Kidney (tissue), 14 donors: ENCODE data around the gene JAML. TPM values are rescaled to one million over a fixed set of nuclear protein-coding genes. Genes with fewer than 3 reads are reported as not detected.
A peak's percentile ranks its signal among the peaks of the same experiment; 100 is the strongest.

Experiments
- DNase-seq, 5 donors: peaks; one replicate each; pipeline ENCODE4 v3.0.0-alpha.2; 2013 to 2020
- FAIRE-seq: peaks from 2 replicates; lab custom pipeline; 2012; peaks lifted over from hg19 to GRCh38; lab: Jason Lieb, UNC
- H3K27ac ChIP-seq, 2 donors: one replicate each; pipeline ENCODE4 v1.7.0; 2013; ENCODE audit warnings: low read depth in 2 of 2, low read length in 2 of 2, inconsistent platforms in 1 of 2
- H3K27me3 ChIP-seq: one replicate; pipeline ENCODE4 v1.7.1; 2013; ENCODE audit warnings: low read length, inconsistent platforms; ENCODE audit not compliant: control insufficient read depth, insufficient read depth
- H3K36me3 ChIP-seq, 3 donors: one replicate each; pipeline versions ENCODE4 v1.7.0 to v1.7.1; 2013; ENCODE audit warnings: low read length in 3 of 3, control low read depth in 1 of 3, inconsistent platforms in 1 of 3; ENCODE audit not compliant: insufficient read depth in 3 of 3, control insufficient read depth in 2 of 3
- H3K4me1 ChIP-seq, 3 donors: one replicate each; pipeline versions ENCODE4 v1.7.0 to v1.7.1; 2013; ENCODE audit warnings: low read length in 3 of 3, inconsistent platforms in 1 of 3, low read depth in 1 of 3; ENCODE audit not compliant: control insufficient read depth in 2 of 3, insufficient read depth in 2 of 3
- H3K4me3 ChIP-seq, 3 donors: one replicate each; pipeline versions ENCODE4 v1.7.0 to v1.8.1; 2013; ENCODE audit warnings: low read length in 3 of 3, control low read depth in 1 of 3, inconsistent platforms in 1 of 3
- H3K9ac ChIP-seq, 3 donors: one replicate each; pipeline versions ENCODE4 v1.7.0 to v1.7.1; 2013; ENCODE audit warnings: low read length in 3 of 3, control low read depth in 1 of 3, inconsistent platforms in 1 of 3
- H3K9me3 ChIP-seq, 3 donors: one replicate each; pipeline versions ENCODE4 v1.7.0 to v1.7.1; 2013; ENCODE audit warnings: low read length in 3 of 3, control low read depth in 1 of 3, inconsistent platforms in 1 of 3; ENCODE audit not compliant: control insufficient read depth in 2 of 3, insufficient read depth in 1 of 3
- CTCF ChIP-seq: IDR thresholded peaks from 3 replicates; pipeline ENCODE4 v1.5.1; 2012; ENCODE audit warnings: mild to moderate bottlenecking, moderate library complexity, borderline replicate concordance; ENCODE audit not compliant: insufficient read depth; ENCODE audit errors: extremely low read depth
- intact Hi-C: fragments of 100-400 bp; cut with DNase I; formaldehyde crosslinking; loops from one replicate; pipeline ENCODE4 v1.11.1; 2022
- polyA plus RNA-seq: library from polyadenylated mRNA; stranded (reverse); fragments of 350-450 nt; fragmentation: Illumina TruSeq; extraction: RNeasy Lipid Tissue Mini Kit (QIAGEN cat#74804); gene quantifications from one replicate; pipeline ENCODE4 v1.2.3, GENCODE V29; 2014; ENCODE audit warnings: low read depth, low replicate concordance; ENCODE audit not compliant: insufficient read depth
- total RNA-seq: library from RNA; stranded (reverse); fragmentation: NEBNext Ultra II Directional; extraction: Animal tissue kit (Norgen Biotek cat#: 25700); gene quantifications from one replicate; pipeline ENCODE4 v1.2.1, GENCODE V29; 2021
- donor health status: control.
- donor health status: control.
- donor health status: control.
- donor health status: control.
- donor health status: control.
- donor health status: DM: yes; HTN: yes; CAD: no.
- donor health status: Normal renal cell carcinoma (clear cell type).

JAML gene
- total and polyA plus RNA-seq, 2 donors from 2014 or later, result 2.5 to 17.1 TPM

- FAIRE-seq, result no peak
- Histone ChIP-seq H3K4me3 (no peak overlapping the region), H3K4me1 (no peaks in the 10 kb centered on the region), H3K27me3 (no peaks in the 10 kb centered on the region), H3K9me3 (no peaks in the 10 kb centered on the region), H3K27ac (no peak overlapping the region), H3K36me3 (no peaks in the 10 kb centered on the region), H3K9ac (no peak overlapping the region)
- no peak for TF ChIP-seq CTCF
- DNase-seq, result no peak
- intact Hi-C loops, result no loop called here
These were observed 54.6 kb downstream of the JAML start for GRCh38 chr11:118170231-118170630.

- Histone ChIP-seq H3K9ac (no peak overlapping the region), H3K27me3 (no peaks in the 10 kb centered on the region), H3K36me3 (no peaks in the 10 kb centered on the region), H3K9me3 (no peaks in the 10 kb centered on the region), H3K4me1 (no peaks in the 10 kb centered on the region), H3K4me3 (no peak overlapping the region), H3K27ac (no peak overlapping the region)
- intact Hi-C loops, result no loop called here
- DNase-seq, result peak in 1 of 5 donors; percentile 42
- no peak for FAIRE-seq
- no peak for TF ChIP-seq CTCF
These were observed 55.3 kb downstream of the JAML start for GRCh38 chr11:118169300-118170140.

- intact Hi-C loops, result no loop called here
These were observed 56.1 kb downstream of the JAML start for GRCh38 chr11:118168751-118169150.

More at GRCh38 chr11:118168751-118169150, 56.1 kb downstream of the JAML start:
- no peaks in the 10 kb centered on the region for H3K27me3 ChIP-seq
- H3K9me3 ChIP-seq, result no peaks in the 10 kb centered on the region
- H3K9ac ChIP-seq, result no peak overlapping the region
- DNase-seq (no peak), FAIRE-seq (no peak)
- H3K27ac ChIP-seq, result no peak overlapping the region
- TF ChIP-seq CTCF, result no peak
- H3K36me3 ChIP-seq, result no peaks in the 10 kb centered on the region
- no peak overlapping the region for H3K4me3 ChIP-seq
- no peaks in the 10 kb centered on the region for H3K4me1 ChIP-seq
